HG03025 (cell line): ENCODE measurements around the gene GAB2.

ENCODE experiments used
- ATAC-seq: cut with Tn5 transposase; IDR thresholded peaks from one replicate; pipeline ENCODE4 v1.9.1; 2021; ENCODE audit warnings: mild to moderate bottlenecking, moderate library complexity; ENCODE audit not compliant: unreplicated experiment, low FRiP score

The GAB2 gene

DNA sequence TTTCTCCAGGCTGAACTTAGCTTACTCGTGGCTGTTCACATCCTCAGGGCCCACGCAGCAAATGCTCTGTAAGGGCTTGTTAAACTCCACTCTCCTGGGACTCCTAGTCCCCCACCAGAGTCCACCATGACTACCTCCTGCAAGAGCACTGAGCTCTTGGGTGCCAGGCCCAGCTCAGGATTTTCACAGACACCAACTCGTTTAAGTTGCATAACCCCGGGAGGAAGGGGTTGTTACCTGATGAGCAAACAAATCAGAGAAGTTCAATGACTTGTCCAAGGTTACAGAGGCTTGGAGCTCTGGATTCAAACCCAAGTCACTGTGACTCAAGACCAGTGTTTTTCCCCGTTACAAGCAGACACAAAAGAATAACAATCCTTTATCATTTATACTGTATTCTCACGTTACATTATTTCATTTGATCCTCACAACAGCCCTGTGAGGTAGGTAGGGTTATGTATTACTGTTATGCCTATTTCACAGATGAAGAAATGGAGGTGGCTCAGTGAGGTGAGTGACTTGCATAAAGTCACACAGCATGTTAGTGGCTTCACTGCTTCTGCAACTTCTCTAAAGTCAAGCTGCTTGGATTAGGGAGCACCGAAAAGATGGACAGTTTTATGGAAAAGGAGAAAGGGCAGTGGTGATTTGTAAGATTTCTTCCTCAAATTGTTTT lies 246.6 kb downstream of the GAB2 start:
- no peak for ATAC-seq

- ATAC-seq: no peak
Measured at GRCh38 chr11:78170413-78170812, 247.2 kb downstream of the GAB2 start.

- no peak for ATAC-seq
Measured at GRCh38 chr11:78168539-78169477, 248.8 kb downstream of the GAB2 start.

- ATAC-seq: no peak
Measured at GRCh38 chr11:78166855-78167469, 250.7 kb downstream of the GAB2 start.
